Peyer's patch (tissue), 4 donors: ENCODE results near the gene TRIO. TPM values are rescaled to one million over a fixed set of nuclear protein-coding genes. Genes with fewer than 3 reads are reported as not detected.
A peak's percentile ranks its signal among the peaks of the same experiment; 100 is the strongest.

Source experiments
- DNase-seq, 3 donors: peaks; one replicate each; pipeline ENCODE4 v3.0.0-alpha.2; 2017 to 2019
- H3K27ac ChIP-seq, 4 donors: fragments of 200-600 bp; sonication (generic); one replicate each; pipeline ENCODE4 v1.5.1; 2016 to 2019
- H3K27me3 ChIP-seq, 2 donors: fragments of 200-600 bp; sonication (generic); one replicate each; pipeline ENCODE4 v1.5.1; 2019
- H3K36me3 ChIP-seq, 3 donors: fragments of 200-600 bp; sonication (generic); one replicate each; pipeline ENCODE4 v1.5.1; 2016 to 2019
- H3K4me1 ChIP-seq, 4 donors: fragments of 200-600 bp; sonication (generic); one replicate each; pipeline ENCODE4 v1.5.1; 2016 to 2019
- H3K4me3 ChIP-seq, 4 donors: fragments of 200-600 bp; sonication (generic); 1 replicate in 3 of 4; 2 replicates in 1 of 4; pipeline ENCODE4 v1.5.1; 2016 to 2019; ENCODE audit warnings: mild to moderate bottlenecking in 1 of 4
- H3K9me3 ChIP-seq, 4 donors: fragments of 200-600 bp; sonication (generic); one replicate each; pipeline ENCODE4 v1.5.1; 2016 to 2019; ENCODE audit warnings: mild to moderate bottlenecking in 1 of 4
- POLR2A ChIP-seq, 2 donors: fragments of 450-650 bp; IDR thresholded peaks; one replicate each; pipeline ENCODE4 v1.5.1; 2017; ENCODE audit warnings: antibody characterized with exemption in 2 of 2, mild to moderate bottlenecking in 2 of 2, moderate library complexity in 2 of 2
- total RNA-seq, 4 donors: library from RNA; depleted of rRNA; stranded (reverse); fragments of >200 nt; gene quantifications; one replicate each; pipeline ENCODE4 v1.1.0, GENCODE V29; 2016
- TF ChIP-seq, protein P1 (sequence below), 6 experiments: fragments of 450-650 bp in 4 of 6; fragments of 200-600 bp in 2 of 6; sonication (generic) in 1 of 6; IDR thresholded peaks; one replicate each; pipeline ENCODE4 v1.5.1; 2017 to 2019; ENCODE audit warnings: antibody characterized with exemption in 6 of 6, mild to moderate bottlenecking in 3 of 6, moderate library complexity in 1 of 6

TRIO gene
- total RNA-seq, 4 donors from 2014 or later: 171 to 456 (median 340) TPM

DNA sequence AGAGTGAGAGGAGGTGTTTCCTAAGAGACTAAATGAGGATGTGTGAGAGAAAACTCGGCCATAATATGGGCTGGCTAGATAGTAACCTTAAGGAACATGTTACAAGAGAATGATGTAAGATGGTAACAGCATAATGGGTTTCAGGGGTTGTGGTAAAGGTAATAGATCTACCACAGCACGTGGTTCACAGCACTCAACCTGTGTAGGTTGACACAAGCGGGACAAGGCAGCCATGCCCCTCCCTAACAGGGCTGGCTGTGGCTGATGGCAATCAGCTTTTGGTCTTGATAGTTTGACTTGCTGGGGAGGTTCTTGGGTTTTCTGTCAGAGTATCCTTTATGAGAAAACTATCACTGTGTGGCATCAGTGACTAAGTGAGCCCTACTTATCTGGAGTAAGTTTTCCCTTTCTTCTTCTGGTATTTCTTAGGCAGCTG lies 138.6 kb downstream of the TRIO start:
- no peaks in the 10 kb centered on the region for H3K27me3 ChIP-seq
- no peak overlapping the region for H3K4me3 ChIP-seq
- H3K4me1 ChIP-seq: peaks cover 0 to 2% (median 0%) of the 10 kb centered on the region in 4 donors
- H3K9me3 ChIP-seq: no peaks in the 10 kb centered on the region
- DNase-seq: no peak
- H3K36me3 ChIP-seq: peaks cover 0 to 18% (median 0%) of the 10 kb centered on the region in 3 donors
- H3K27ac ChIP-seq: no peak overlapping the region
- TF ChIP-seq POLR2A (IDR thresholded peaks at IDR 0.05): no peak
- TF ChIP-seq, protein P1, sequence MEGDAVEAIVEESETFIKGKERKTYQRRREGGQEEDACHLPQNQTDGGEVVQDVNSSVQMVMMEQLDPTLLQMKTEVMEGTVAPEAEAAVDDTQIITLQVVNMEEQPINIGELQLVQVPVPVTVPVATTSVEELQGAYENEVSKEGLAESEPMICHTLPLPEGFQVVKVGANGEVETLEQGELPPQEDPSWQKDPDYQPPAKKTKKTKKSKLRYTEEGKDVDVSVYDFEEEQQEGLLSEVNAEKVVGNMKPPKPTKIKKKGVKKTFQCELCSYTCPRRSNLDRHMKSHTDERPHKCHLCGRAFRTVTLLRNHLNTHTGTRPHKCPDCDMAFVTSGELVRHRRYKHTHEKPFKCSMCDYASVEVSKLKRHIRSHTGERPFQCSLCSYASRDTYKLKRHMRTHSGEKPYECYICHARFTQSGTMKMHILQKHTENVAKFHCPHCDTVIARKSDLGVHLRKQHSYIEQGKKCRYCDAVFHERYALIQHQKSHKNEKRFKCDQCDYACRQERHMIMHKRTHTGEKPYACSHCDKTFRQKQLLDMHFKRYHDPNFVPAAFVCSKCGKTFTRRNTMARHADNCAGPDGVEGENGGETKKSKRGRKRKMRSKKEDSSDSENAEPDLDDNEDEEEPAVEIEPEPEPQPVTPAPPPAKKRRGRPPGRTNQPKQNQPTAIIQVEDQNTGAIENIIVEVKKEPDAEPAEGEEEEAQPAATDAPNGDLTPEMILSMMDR (IDR thresholded peaks at IDR 0.05): no peak

DNA sequence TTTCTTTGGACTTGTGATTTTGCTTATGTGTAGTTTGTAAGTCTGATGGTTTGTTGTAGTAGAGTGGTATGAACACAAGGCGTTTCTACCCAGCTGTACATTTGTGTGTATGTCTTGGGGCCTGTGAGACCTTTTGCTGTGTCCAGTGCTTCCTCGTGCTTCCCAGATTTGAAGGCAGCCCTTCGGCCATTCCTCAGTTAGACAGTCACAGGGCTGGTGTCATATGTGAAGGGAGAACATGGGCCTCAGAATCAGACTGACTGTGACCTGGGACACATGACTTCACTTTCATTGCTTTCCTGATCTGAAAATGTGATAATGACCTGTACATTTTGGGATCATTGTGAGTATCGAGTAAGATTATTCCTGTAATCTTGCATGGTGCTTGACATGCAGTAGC lies 140.0 kb downstream of the TRIO start:
- DNase-seq: no peak
- Histone ChIP-seq H3K27me3 (no peaks in the 10 kb centered on the region), H3K36me3 (peaks cover 0 to 18% (median 0%) of the 10 kb centered on the region in 3 donors), H3K9me3 (no peaks in the 10 kb centered on the region), H3K4me3 (no peak overlapping the region), H3K27ac (no peak overlapping the region), H3K4me1 (peaks cover 0 to 4% (median 0%) of the 10 kb centered on the region in 4 donors)
- no peak for TF ChIP-seq POLR2A (IDR thresholded peaks at IDR 0.05)

DNA sequence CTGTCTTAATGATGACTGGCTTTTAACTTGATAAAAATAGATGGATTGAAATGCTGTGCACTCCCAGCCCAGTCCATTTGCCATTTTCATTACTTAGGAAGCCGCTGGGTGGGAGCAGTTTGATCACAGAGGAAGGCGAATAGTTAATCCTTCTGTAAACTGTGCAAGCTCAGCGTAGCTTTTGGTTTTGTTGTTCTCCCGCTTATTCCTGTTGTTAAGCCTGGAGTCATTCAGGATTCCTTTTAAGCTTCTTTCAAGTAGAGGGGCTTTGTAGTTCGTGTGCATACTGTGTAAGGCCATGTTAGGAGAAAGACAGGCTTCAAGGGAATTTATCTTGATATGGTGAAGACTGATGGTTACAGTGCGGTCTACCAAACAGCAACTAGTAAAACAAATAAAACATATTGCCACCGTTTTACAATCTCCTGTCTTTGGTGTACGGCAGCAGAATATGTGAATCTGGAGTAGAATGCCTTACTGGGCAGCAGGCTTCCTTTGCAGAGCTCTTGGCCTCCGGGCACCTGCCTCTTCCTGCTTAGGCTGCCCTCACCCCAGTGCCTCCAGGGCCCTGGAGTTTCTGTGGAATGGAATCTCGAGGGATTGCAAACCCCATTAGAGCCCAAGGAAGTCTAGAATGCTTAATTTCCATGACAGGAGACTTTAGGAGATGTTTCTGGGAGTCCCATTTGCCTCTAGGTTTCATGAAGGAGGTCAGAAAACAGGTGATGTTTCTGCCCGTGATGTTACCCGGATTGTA lies 141.4 kb downstream of the TRIO start:
- Histone ChIP-seq H3K4me1 (peaks cover 0 to 4% (median 0%) of the 10 kb centered on the region in 4 donors), H3K36me3 (peaks cover 0 to 32% (median 0%) of the 10 kb centered on the region in 3 donors), H3K9me3 (no peaks in the 10 kb centered on the region), H3K4me3 (no peak overlapping the region), H3K27me3 (no peaks in the 10 kb centered on the region), H3K27ac (no peak overlapping the region)
- DNase-seq: no peak
- TF ChIP-seq, protein P1 (IDR thresholded peaks at IDR 0.05): no peak
- TF ChIP-seq POLR2A (IDR thresholded peaks at IDR 0.05): no peak

DNA sequence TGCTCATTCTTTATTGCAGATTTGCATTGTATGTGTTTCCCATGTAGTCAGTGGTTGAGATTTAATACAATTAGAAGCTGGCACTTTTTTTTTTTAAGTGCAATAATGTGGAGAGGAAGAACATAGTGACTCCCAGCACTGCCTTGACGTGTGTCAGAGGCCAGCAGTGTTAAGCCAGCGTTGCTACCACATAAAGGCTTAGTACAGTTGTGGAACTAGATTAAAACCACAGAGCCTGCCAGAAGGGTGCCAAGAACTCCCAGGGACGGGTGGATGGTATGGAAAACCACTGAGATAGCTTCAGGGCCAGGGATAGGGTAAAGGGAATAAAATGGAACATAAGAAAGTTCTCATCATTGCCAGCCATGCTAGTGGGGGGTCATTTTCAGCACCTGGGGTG lies 142.9 kb downstream of the TRIO start:
- Histone ChIP-seq H3K9me3 (no peaks in the 10 kb centered on the region), H3K4me1 (peaks cover 0 to 4% (median 0%) of the 10 kb centered on the region in 4 donors), H3K4me3 (no peak overlapping the region), H3K27ac (no peak overlapping the region), H3K36me3 (peaks cover 0 to 35% (median 0%) of the 10 kb centered on the region in 3 donors), H3K27me3 (no peaks in the 10 kb centered on the region)
- no peak for DNase-seq
- TF ChIP-seq, protein P1 (IDR thresholded peaks at IDR 0.05): no peak
- TF ChIP-seq POLR2A (IDR thresholded peaks at IDR 0.05): no peak

DNA sequence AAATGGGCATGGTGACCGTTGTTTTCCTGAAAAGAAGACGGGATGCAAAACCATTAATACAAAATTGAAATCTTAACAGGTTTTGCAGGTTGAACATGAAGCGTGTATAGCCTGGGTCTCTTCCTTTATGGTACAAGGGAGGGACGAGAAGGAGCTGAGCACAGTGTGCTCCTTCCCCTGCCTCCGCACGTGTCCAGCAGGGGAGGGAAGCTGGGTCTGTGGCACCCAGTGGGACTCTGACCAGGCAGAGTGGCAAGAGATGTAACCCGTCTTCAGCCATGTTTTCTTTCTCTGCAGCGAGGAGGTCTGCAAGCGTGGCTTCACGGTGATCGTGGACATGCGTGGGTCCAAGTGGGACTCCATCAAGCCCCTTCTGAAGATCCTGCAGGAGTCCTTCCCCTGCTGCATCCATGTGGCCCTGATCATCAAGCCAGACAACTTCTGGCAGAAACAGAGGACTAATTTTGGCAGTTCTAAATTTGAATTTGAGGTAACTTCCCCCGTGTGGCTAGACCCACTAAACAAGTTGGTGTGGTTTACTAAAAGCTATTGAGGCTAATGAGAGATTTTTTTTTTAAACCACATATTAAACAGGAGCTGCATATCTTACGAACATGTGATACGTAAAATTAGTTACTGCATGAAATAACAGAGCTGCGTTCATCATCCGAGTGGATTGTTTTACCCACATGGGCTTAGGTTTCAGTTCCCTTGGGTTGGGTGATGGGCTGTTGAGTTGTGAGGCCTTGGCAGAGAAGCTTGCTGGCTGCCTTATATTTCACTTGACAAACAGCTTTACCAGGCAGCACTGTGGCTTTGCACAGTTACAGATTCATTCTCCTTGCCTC lies 143.7 kb downstream of the TRIO start:
- peak in 1 of 3 donors; percentile 30 for DNase-seq
- Histone ChIP-seq H3K4me1 (peaks cover 0 to 4% (median 0%) of the 10 kb centered on the region in 4 donors), H3K4me3 (no peak overlapping the region), H3K9me3 (no peaks in the 10 kb centered on the region), H3K36me3 (peaks cover 0 to 31% (median 0%) of the 10 kb centered on the region in 3 donors), H3K27me3 (no peaks in the 10 kb centered on the region), H3K27ac (no peak overlapping the region)
- TF ChIP-seq, protein P1 (IDR thresholded peaks at IDR 0.05): no peak
- no peak for TF ChIP-seq POLR2A (IDR thresholded peaks at IDR 0.05)
